Measurements from ENCODE around the gene SMARCAL1.

DNA sequence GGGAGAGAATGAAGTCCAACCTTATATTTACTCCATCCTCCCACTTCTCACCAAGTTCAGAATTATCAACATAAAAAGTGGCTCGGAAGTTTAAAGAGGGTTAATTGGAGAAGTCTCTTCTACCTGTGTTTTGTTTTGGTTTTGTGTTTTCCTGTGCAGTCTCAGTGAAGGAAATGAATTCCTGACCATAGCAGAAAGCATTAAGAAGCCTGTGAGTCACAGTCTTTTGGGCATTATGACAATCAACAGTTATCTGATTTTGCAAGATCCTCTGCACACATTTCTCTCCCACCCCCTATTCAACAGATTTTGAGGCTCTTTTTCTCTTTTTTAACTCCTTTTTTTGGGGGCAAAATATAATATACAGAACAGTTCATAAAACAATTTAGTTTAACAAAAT lies 77.8 kb downstream of the SMARCAL1 start:
- TF ChIP-seq CREB1 (CRISPR knock-in tag; IDR thresholded peaks at IDR 0.05; ENCODE audit: low read depth) (no peak), EZH2phosphoT487 (IDR thresholded peaks at IDR 0.05; ENCODE audit: unreplicated experiment) (no peak), JUNB (IDR thresholded peaks at IDR 0.05; ENCODE audit: unreplicated experiment) (no peak), EZH2 (IDR thresholded peaks at IDR 0.05; ENCODE audit: low read depth, unreplicated experiment) (no peak), POLR2AphosphoS5 (IDR thresholded peaks at IDR 0.05; ENCODE audit: low read depth) (no peak), NANOG (IDR thresholded peaks at IDR 0.05; ENCODE audit: borderline replicate concordance) (no peak), ZNF114 (CRISPR knock-in tag; IDR thresholded peaks at IDR 0.05) (no peak)
- TF ChIP-seq, protein P1, sequence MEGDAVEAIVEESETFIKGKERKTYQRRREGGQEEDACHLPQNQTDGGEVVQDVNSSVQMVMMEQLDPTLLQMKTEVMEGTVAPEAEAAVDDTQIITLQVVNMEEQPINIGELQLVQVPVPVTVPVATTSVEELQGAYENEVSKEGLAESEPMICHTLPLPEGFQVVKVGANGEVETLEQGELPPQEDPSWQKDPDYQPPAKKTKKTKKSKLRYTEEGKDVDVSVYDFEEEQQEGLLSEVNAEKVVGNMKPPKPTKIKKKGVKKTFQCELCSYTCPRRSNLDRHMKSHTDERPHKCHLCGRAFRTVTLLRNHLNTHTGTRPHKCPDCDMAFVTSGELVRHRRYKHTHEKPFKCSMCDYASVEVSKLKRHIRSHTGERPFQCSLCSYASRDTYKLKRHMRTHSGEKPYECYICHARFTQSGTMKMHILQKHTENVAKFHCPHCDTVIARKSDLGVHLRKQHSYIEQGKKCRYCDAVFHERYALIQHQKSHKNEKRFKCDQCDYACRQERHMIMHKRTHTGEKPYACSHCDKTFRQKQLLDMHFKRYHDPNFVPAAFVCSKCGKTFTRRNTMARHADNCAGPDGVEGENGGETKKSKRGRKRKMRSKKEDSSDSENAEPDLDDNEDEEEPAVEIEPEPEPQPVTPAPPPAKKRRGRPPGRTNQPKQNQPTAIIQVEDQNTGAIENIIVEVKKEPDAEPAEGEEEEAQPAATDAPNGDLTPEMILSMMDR (conservative IDR thresholded peaks at IDR 0.05; ENCODE audit: low read depth in 2 of 2): no peak
- TF ChIP-seq, protein P2, sequence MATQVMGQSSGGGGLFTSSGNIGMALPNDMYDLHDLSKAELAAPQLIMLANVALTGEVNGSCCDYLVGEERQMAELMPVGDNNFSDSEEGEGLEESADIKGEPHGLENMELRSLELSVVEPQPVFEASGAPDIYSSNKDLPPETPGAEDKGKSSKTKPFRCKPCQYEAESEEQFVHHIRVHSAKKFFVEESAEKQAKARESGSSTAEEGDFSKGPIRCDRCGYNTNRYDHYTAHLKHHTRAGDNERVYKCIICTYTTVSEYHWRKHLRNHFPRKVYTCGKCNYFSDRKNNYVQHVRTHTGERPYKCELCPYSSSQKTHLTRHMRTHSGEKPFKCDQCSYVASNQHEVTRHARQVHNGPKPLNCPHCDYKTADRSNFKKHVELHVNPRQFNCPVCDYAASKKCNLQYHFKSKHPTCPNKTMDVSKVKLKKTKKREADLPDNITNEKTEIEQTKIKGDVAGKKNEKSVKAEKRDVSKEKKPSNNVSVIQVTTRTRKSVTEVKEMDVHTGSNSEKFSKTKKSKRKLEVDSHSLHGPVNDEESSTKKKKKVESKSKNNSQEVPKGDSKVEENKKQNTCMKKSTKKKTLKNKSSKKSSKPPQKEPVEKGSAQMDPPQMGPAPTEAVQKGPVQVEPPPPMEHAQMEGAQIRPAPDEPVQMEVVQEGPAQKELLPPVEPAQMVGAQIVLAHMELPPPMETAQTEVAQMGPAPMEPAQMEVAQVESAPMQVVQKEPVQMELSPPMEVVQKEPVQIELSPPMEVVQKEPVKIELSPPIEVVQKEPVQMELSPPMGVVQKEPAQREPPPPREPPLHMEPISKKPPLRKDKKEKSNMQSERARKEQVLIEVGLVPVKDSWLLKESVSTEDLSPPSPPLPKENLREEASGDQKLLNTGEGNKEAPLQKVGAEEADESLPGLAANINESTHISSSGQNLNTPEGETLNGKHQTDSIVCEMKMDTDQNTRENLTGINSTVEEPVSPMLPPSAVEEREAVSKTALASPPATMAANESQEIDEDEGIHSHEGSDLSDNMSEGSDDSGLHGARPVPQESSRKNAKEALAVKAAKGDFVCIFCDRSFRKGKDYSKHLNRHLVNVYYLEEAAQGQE (IDR thresholded peaks at IDR 0.05; ENCODE audit: unreplicated experiment): no peak

Measured in GM23338 (cell line).